ENCODE measurements around the gene TECPR1.

DNA sequence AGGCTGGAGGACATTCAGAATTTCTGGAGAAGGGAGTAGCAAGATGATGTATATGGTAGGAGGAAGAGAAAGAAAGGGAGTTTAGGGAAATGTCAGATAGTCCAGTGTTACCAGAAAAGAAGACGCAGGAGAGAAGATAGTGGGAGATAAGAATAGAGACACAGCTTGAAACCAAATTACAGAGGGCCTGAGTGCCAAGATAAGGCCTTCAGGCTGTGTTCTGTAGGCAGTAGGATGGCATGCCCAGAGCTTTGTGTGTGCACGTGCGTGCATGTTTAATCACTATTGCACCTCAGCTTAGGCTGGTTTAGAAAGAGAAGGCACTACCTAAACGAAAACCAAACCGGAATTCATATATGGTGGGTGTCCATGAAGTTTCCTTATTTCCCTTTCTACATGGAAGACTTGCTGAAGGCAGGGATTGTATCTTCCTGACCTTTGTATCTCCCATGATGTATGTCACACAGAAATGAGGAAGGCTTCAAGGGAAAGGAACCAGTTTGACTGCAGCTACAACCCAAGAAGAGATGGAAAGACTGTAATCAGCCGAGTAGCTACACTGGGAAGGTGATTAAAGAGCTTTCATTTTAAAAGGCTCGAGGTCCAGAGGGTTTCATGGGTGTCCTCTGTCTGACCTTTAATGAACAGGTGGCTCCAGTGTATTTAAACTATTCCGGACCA is 76.6 kb downstream of the TECPR1 start:
- TF ChIP-seq CTCF (IDR thresholded peaks at IDR 0.05) (no peak), POLR2A (IDR thresholded peaks at IDR 0.05) (no peak)

Data from testis (tissue), 2 donors.